Progenitor cell of endocrine pancreas (in vitro differentiated cells): Measurements from ENCODE around the gene ZBTB16. TPM values are rescaled to one million over a fixed set of nuclear protein-coding genes. Genes with fewer than 3 reads are reported as not detected.
A peak's percentile ranks its signal among the peaks of the same experiment; 100 is the strongest.

ENCODE experiments used
- DNase-seq: peaks from one replicate; pipeline ENCODE4 v3.0.0; 2021; ENCODE audit warnings: low spot score; ENCODE audit not compliant: unreplicated experiment
- H3K27ac Mint-ChIP-seq: 2 replicates; pipeline ENCODE4 v1.8.0; 2021; ENCODE audit warnings: mild to moderate bottlenecking, moderate library complexity, mixed read lengths
- H3K27me3 Mint-ChIP-seq: 2 replicates; pipeline ENCODE4 v1.8.0; 2021; ENCODE audit warnings: mixed read lengths
- H3K36me3 Mint-ChIP-seq: 2 replicates; pipeline ENCODE4 v1.8.0; 2022; ENCODE audit warnings: mixed read lengths; ENCODE audit not compliant: insufficient read depth
- H3K4me1 Mint-ChIP-seq: 2 replicates; pipeline ENCODE4 v1.8.0; 2021; ENCODE audit warnings: low read depth, mixed read lengths
- H3K4me3 Mint-ChIP-seq: 2 replicates; pipeline ENCODE4 v1.8.0; 2021; ENCODE audit warnings: low read depth, mild to moderate bottlenecking, moderate library complexity, mixed read lengths
- H3K9me3 Mint-ChIP-seq: 2 replicates; pipeline ENCODE4 v1.8.0; 2021; ENCODE audit warnings: low read depth, mixed read lengths
- CTCF ChIP-seq: fragments of 200-600 bp; sonication (generic); IDR thresholded peaks from one replicate; pipeline ENCODE4 v1.5.0; 2021; ENCODE audit warnings: antibody characterized with exemption, mild to moderate bottlenecking; ENCODE audit not compliant: unreplicated experiment
- total RNA-seq: library from RNA; stranded (reverse); gene quantifications from 2 replicates; pipeline ENCODE4 v1.2.1, GENCODE V29; 2021

The ZBTB16 gene
- total RNA-seq, 1 donor from 2014 or later, result 29.6 TPM

DNA sequence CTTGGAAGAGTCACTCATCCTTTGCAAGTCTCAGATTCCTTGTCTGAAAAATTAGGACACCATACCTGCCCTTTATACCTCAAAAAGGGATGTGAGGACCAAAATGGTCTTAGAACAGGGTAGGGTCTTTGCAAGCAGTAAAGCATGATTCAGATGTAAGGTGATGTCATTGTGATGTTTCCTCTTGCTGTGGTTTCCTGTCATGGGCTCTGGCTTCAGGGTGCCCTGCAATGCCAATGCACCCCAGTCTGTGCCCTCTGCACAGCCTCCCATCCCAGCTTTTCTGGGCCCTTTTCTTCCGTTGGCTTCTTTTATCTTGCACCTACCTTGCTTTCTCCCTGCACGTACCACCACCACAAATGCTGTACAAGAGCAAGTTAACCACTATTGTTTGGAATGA is 148.9 kb downstream of the ZBTB16 start:
- Mint-ChIP-seq H3K4me1 (peaks cover 56% of the 10 kb centered on the region), H3K27me3 (no peaks in the 10 kb centered on the region), H3K4me3 (no peak overlapping the region), H3K36me3 (no peaks in the 10 kb centered on the region), H3K27ac (peak overlapping the region; percentile 92), H3K9me3 (no peaks in the 10 kb centered on the region)
- no peak for TF ChIP-seq CTCF
- no peak for DNase-seq

DNA sequence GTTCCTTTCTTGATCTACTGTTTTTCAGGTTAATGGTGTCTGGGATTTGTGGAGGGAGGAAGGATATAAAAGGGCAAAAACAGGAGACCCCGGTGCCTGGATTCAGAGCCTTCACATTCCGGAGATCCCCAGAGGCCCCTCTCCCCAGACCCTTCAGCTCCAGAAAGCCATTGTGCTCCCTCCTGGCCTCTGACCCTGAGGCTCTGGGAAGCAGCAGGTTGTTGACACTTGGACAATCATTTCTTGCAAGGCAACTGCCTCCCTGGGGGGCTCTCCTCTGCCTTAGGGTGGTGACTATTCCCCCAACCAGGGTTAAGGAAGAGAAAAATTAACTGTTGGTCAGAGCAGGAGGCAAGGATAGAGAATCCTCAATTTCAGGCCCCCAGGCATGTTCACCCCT is 149.8 kb downstream of the ZBTB16 start:
- Mint-ChIP-seq H3K27me3 (no peaks in the 10 kb centered on the region), H3K9me3 (no peaks in the 10 kb centered on the region), H3K4me3 (peak overlapping the region; percentile 48), H3K36me3 (no peaks in the 10 kb centered on the region), H3K4me1 (peaks cover 59% of the 10 kb centered on the region), H3K27ac (peak overlapping the region; percentile 92)
- DNase-seq, result no peak
- no peak for TF ChIP-seq CTCF

- no peak for TF ChIP-seq CTCF
- Mint-ChIP-seq H3K4me1 (peaks cover 59% of the 10 kb centered on the region), H3K36me3 (no peaks in the 10 kb centered on the region), H3K4me3 (peak overlapping the region; percentile 48), H3K9me3 (no peaks in the 10 kb centered on the region), H3K27ac (peak overlapping the region; percentile 92), H3K27me3 (no peaks in the 10 kb centered on the region)
- no peak for DNase-seq
Observed at GRCh38 chr11:114209904-114210303, 150.4 kb downstream of the ZBTB16 start.

DNA sequence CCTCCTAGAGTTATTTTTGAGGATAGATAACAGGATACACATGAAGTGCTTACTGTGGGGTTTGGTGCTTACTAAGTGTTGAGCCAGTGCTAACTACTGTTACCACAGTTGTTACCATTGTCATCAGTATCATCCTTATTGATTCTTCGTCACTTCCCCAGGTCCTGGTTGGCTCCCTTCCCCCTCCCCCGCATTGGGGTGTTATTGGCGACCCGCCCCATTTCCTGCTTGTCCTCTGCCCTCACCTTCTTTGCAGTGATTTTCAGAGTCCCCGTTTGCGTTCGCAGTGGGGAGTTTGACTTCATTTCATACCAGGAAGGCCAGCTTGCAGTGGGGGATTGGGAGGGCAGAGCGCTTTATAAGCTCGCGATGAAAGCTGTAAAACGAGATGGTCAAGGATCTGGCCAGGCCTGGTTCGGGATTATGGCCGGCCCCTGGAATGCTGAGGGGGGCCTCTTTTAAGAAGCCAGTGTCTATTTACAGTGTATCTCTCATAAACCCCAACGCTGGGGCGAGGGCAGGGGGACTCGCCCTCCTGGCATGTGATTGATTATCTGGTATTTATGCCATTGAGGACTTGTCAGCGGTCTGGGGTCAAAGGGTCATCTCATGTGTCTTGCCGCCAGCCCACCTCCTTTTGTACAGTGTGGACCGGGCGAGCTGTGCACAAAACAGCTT is 152.1 kb downstream of the ZBTB16 start:
- no peaks in the 10 kb centered on the region for H3K9me3 Mint-ChIP-seq
- no peak for DNase-seq
- TF ChIP-seq CTCF, result no peak
- H3K4me1 Mint-ChIP-seq, result peaks cover 74% of the 10 kb centered on the region
- peak overlapping the region; percentile 95 for H3K27ac Mint-ChIP-seq
- H3K27me3 Mint-ChIP-seq, result no peaks in the 10 kb centered on the region
- peak overlapping the region; percentile 49 for H3K4me3 Mint-ChIP-seq
- H3K36me3 Mint-ChIP-seq, result no peaks in the 10 kb centered on the region

- Mint-ChIP-seq H3K9me3 (no peaks in the 10 kb centered on the region), H3K27ac (peak overlapping the region; percentile 95), H3K4me1 (peaks cover 84% of the 10 kb centered on the region), H3K36me3 (no peaks in the 10 kb centered on the region), H3K27me3 (no peaks in the 10 kb centered on the region), H3K4me3 (no peak overlapping the region)
- no peak for TF ChIP-seq CTCF
- no peak for DNase-seq
Observed at GRCh38 chr11:114213622-114214021, 154.1 kb downstream of the ZBTB16 start.
